Amniotic epithelial cell (primary cell): Measurements from ENCODE around the gene PTTG1IP.
"Not testable (repeated sequence)": the region's sequence is repeated elsewhere in the genome, so short reads cannot be mapped to it uniquely, and the experiment has no call there.

Experiments
- DNase-seq: peaks from one replicate; pipeline ENCODE4 v3.0.0-alpha.2; 2010; ENCODE audit warnings: low read depth

Gene PTTG1IP, protein sequence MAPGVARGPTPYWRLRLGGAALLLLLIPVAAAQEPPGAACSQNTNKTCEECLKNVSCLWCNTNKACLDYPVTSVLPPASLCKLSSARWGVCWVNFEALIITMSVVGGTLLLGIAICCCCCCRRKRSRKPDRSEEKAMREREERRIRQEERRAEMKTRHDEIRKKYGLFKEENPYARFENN

DNA sequence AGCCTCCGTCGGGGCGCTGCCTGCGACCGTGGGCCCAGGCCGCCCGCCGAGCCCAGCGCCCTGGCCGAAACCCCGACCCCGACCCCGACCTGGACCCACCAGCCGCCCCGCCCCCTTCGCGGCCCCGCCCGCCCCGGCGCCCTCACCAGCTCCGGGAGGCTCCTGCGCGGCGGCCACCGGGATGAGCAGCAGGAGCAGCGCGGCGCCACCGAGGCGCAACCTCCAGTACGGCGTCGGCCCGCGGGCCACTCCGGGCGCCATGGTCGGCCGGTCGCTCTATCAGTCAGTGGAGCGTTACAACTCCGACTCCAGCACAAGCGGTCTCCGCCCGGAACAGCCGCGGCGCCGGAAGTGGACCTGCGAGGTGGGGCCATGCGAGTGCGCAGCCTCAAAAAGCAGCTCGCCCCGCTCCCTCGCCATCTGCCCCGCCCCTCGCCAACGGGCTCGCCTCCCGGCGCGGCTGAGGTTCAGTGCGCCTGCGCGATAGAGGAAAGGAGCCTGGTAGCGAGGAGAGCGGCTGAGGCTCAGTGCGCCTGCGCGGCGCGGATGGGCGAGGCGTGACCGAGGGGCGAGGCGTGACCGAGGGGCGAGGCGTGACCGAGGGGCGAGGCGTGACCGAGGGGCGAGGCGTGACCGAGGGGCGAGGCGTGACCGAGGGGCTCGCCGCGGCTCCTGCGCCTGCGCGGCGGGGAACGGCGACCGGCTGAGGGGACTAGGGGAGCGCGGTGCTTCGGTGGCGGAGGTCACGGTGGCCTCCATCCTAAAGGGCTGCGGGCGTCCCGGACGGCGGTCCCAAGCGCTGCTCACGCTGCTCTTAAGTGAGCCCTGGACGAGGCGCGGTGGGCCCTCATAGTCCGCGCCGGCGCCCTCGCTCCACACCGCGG, at the start of gene PTTG1IP:
PTTG1IP (minus strand) TSS at position 335 of the 884 bp plus-strand sequence; CDS start at position 261, 74 bp downstream.
- peak; percentile 90 for DNase-seq

DNA sequence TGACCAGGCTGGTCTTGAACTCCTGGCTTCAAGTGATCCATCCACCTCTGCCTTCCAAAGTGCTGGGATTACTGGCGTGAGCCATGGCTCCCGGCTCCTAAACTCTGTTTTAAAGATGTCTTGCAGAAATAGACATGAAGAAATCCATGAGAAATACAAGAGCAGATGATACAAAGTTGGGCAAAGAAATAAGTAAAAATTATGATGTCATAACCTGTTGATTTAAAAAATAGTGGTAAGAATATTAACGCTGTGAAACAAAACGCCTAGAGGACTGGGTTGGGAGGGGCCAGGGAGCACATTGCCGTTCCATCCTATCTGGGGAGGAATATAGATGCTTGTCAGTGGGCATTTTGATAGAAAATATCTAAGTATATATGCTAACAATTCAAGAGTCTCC, 48.4 kb upstream of the PTTG1IP start:
- DNase-seq: no peak

DNA sequence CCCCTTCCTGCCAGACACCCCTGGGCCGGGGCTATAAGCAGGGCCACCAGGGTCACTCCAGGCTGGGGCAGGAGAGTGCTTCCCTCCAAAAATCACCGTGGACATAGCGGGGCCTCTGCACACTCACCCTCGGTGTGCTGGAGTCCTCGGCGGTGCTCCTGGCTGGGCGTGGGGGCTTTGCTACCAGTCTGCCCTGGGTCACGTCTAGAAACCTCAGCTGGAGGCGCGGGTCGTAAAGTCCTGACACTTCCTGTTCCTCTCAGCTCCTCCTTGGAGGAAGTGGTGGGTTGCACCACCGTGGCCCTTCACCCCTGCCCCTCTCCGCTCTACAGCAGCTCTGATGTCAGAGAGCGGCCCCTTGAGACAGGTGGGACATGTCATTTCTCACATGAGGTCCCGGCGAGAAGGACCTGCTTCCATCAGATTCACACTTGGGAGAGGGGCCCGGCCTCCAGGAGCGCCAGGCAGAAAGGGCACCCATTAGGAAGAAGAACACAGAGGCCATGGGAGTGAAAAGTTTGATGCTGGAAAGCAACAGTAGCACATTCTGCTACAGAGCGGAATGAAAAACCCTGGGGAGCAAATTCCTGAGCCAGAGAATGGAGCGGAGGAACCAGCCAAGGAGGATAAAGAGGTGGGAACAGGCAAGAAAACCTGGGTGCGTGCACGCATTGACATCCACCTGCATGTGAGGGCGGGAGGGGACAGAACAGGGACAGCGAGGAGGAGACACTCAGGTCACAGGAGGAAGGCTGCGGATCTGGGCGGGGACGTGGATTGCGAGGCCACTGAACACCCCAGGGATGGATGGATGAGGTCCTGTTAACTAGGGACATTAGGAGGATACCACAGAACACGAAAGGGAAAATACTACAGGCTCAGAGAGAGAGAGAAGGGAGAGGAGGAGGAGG, 47.5 kb upstream of the PTTG1IP start, which contains the start of gene ITGB2:
ITGB2 (minus strand) TSS at position 206 of the 911 bp plus-strand sequence. CDS start 10,117 bp downstream, outside the sequence.
- DNase-seq: no peak

DNA sequence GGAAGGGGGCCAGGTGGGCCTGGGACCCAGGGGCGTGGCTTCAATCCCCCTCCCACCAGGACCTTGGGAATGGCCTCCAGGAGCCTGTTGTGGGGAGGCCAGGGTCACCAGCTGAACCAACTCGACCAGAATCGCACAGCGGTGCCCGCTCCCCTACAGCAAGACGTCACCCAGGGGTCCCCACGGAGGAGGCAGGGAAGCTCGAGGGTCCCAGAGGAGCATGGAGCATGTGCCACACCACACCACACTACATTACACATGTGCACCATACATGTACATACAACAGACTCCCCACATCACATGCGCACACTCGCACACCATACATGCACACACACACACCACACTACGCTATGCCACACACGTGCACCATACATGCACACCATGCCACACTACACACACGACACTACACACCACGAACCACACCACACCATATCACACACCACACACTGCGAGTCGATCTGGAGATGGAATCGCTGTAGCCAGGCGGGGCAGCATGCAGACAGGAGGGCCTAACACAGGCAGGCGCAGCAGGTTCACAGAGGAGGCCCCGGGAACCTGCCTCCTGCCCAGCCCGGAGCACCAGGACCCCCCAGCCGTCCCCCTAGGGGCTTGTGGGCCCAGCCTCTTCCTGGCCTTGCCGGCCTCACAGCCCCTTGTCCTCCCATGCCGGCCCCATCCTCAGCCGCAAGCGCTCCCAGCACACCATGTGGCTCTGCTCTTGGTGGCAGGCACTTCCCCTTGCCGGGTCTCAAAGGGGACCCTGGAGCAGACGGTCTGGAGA, 46.6 kb upstream of the PTTG1IP start:
- DNase-seq: no peak

DNA sequence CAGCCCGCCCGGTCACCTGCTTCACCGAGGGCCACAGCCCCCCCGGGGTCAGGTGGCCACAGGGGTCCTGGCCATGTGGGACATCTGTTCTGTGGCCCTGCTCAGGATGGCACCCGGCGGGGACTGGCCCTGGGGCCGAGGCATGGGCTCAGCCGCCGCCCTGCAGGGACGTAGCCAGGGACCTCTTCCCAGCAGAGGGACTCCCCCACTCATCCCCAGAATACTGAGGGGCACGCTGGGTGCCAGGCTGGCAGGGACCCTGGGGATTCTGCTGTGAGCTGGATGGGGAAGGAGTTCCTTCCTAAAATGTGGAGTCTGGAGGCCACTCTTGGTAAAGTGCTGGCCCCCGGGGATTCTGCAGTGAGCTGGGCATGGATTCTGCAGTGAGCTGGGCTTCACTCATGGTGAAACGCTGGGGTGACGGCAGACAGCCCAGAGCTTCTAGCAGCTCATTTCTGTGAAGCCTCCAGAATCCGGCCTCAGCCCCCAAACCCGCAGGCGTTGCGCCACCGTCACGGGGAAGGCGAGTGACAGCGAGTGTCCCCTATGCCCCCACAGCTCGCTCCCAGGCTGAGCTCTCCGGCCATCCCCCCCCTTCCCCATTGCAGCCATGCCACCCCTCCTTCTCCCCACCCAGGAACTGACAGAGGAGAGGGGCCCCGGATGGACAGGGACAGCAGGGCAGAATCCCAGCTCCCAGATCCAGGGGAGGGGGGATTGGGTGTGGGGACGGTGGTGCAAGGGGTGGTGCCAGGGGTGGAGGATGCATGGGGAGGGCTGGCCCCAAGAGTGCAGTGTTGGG, 45.8 kb upstream of the PTTG1IP start:
- no peak for DNase-seq

DNA sequence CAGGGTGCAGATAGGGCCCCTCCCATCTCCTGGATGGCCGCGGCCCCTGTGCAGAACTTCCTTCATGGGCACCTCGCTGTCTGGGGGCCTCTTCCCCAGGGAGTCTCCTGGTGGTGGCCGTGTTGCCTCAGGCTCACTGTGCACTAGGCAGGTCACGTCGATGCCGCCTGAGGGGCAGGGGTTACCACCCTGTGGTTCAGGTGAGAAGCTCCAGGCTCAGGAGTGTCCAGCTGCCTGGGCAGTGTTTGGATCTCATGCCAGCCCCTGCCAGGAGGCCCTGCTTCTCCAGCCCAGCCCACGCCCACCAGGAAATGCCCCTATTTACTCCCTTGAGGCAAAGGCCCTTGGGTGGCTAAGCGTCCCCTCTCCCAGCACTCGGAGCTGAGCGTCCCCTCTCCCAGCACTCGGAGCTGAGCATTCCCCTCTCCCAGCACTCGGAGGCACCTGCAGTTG, 45.1 kb upstream of the PTTG1IP start:
- no peak for DNase-seq

DNA sequence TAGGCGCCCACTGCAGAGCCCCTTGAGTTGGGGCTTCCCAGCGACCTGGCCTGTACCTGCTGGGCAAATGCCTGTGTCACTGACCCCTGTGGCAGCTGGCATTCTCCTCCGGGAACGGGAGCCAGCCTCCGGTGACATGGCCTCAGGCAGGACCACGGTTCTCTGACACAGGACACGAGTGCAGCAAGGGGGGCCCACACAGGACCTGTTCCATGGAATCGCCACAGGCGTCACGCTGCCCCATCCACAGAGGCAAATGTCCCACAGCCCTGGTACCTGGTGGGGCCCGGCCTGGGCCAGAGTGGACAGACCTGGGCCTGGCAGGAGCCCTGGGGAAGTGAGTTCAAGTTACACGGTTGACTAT, 44.6 kb upstream of the PTTG1IP start:
- DNase-seq: no peak

DNA sequence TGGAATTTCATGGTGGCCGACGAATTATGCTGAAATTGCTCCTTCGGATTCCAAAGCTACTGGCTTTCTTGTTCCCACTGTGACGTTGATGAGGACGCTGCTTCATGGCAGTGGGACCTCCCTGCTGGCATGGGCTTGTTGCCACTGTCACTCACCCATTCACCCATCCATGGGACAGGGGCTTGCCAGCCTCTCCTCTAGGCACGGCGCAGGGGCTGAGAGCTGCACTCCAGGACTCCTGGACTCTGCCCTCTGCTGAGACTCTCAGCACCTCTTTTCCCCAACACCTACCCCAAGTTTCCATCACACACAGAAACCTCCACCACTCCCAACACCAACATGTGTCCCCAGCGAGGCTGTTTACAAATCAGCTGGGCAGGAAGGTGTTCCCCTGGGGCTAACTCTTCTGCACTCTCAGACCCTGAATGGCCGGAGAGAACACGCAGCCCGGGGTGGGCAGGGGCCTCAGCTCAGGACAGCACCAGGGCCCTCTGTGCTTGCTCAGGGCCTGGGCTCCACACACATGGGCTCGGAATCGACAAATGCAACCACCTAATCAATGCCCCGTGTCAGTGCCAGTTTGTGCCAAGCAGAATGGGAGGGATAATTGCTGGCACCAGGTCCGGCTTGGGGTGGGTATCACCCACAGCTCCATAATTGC, 44.1 kb upstream of the PTTG1IP start:
- DNase-seq: no peak

DNA sequence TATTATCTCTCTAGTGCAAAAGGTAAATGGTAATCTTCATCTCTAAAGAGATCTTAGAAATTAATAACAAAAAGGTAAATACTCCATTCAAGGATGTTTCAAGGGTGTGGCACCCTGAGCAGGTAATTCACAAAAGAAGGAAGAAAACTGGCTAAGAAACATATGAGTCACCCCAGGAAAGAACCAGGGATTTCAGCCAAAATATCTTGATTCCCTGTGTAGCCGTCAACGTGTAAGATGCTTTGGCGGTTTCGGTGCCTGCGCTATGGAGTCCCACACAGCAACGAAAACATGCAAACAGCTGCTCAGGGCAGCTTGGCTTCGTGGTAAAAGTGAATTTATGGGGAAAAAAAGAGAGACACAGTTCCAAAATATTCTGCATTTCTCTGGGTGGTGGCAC, 43.5 kb upstream of the PTTG1IP start:
- no peak for DNase-seq

DNA sequence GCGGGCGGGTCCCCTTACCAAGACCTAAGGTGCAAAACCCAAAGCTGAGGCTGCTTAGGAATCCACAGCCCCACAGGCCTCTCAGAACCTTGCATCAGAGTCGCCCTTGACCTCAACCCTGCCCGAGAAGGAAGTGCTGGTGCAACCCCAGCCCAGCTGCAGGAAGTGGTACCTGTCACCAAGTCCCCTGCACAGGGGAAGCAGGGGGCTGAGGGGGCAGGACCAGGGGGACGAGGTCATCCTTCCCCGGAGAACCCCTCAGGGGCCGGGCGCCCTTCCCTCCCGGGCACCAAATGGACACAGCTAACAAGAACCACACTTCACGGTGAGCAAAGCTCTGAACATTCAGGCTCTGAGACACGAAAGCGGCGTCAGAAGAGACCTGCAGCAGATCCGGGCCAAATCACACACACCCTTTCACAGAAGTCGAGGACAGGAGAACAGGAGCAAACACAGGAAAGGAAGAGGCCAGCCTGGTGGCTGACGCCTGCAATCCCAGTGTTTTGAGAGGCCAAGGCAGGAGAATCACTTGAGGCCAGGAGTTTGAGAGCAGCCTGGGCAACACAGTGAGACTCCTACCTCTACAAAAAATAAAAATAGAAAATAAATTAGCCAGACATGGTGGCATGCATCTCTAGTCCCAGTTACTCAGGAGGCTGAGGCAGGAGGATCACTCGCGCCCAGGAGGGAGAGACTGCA, 40.8 kb upstream of the PTTG1IP start:
- no peak for DNase-seq

DNA sequence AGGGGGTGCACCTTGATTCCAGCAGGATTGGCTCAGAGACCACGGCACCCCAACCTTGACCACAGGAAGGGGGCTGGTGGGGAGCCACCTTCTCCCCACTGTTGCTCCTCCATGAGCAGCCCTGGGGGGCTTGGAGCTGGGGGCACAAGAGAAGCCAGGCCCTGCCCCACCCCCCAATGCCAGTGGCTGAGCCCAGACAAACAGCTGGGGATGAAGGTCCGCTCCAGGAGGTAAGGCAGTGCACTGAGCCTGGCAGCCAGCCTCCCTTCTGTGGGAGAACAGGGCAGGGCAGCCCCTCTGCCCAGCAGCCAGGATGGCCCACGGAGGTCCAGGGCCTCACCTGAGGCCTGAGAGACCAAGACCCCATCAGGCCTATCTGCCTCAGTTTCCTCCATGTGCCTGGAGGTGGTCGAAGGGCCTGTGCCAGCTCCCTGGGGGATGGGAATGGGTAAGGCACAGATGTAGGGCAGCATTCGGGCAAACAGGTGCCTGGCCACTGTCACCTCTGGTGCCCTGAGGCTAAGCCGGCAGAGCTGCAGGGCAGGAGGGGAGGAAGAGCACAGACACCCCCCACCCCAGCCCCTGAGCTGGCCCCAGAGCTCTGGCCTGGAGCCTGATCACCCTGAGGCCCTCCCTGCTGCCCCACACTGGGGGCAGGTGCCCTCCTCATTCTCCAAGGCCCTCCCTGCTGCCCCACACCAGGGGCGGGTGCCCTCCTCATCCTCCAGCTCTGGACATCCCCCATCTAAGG, 40.1 kb upstream of the PTTG1IP start:
- no peak for DNase-seq

DNA sequence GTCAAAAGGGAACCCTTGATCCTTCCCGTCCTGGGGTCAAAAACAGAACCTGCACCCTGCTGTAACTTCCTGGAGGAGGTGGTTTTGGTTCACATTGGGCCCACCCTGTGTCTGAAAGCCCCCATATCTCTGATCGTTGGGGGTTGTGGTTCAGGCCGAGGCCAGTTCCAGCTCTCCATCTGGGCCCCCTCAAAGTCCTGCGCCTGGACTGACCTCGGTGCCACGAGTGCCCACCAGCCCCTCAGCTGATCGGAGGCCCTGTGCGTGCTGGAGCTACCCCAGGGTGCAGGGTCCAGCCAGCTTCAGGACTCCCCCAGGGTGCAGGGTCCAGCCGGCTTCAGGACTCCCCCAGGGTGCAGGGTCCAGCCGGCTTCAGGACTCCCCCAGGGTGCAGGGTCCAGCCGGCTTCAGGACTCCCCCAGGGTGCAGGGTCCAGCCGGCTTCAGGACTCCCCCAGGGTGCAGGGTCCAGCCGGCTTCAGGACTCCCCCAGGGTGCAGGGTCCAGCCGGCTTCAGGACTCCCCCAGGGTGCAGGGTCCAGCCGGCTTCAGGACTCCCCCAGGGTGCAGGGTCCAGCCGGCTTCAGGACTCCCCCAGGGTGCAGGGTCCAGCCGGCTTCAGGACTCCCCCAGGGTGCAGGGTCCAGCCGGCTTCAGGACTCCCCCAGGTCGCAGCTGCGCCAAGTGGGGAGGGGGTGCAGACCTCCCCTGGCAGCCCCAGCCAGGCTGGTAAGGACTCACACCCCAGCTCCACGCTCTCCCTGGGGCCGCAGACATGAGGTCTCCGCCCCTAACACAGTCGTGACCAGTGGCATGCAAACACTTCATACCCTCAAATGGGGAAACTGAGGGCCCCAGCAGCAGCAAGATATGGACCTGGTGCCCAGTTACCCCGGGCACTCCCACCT, 39.3 kb upstream of the PTTG1IP start:
- DNase-seq: not testable (repeated sequence)

DNA sequence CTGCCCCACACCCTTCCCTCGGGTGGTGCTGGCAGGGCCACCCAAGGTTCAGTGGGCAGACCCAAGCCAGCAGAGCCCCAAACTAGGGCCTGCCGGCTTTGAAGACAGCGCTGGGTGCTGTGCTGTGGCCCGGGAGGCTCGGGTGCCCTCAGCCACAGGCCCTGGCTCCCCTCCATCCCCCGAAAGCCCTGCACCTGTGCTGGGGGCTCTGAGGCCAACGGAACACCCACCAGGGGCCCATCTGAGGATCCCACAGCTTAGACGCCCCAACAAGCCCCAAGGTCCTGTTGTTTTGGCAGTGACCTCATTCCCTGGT, 38.6 kb upstream of the PTTG1IP start:
- DNase-seq: no peak

DNA sequence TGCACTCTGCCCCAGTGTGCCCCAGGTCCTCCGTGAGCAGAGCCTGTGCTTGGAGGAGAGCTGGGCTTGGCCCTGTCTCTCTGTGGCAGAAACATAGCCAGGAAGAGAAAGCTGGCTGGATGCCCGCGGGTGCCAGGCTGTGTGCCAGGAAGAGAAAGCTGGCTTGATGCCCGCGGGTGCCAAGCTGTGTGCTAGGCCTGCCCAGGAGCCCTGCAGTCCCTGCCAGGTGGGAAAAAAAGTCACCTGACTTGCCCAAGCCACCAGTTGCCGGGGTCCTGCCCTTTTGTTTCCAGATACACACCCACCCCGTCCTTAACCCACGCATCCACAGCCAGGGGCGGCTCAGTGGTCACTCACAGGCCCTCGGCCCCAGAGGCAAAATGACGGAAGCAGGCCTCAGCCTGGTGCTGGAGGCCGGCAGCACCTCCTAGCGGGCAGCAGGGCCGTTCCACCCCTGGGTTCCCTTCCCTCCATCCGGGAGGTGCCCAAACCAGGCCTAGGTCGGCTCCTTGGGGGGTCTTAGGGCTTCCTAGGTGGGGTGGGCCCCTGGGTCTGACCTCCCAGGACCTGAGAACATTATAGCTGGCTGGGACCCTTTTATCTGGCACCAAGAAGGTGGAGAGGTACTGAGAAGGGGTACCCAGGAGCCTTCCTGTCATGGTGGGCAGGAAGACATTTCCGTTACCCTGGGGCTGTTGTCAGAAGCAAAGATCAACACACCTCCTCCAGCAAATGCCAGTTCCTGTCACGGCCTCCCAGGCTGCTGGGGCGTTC, 38.1 kb upstream of the PTTG1IP start:
- DNase-seq: no peak

DNA sequence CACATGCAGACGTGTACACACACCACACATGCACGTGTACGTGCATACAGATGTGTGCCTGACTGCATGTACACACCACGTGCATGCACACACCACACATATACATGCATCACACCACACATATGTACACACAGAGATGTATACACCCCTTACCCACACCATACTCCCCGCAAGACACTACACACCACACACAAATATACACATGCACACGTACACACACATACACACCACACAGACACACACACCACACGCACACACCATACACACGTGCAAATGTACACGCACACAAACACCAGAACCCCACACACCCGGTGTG, 37.5 kb upstream of the PTTG1IP start:
- DNase-seq: no peak

DNA sequence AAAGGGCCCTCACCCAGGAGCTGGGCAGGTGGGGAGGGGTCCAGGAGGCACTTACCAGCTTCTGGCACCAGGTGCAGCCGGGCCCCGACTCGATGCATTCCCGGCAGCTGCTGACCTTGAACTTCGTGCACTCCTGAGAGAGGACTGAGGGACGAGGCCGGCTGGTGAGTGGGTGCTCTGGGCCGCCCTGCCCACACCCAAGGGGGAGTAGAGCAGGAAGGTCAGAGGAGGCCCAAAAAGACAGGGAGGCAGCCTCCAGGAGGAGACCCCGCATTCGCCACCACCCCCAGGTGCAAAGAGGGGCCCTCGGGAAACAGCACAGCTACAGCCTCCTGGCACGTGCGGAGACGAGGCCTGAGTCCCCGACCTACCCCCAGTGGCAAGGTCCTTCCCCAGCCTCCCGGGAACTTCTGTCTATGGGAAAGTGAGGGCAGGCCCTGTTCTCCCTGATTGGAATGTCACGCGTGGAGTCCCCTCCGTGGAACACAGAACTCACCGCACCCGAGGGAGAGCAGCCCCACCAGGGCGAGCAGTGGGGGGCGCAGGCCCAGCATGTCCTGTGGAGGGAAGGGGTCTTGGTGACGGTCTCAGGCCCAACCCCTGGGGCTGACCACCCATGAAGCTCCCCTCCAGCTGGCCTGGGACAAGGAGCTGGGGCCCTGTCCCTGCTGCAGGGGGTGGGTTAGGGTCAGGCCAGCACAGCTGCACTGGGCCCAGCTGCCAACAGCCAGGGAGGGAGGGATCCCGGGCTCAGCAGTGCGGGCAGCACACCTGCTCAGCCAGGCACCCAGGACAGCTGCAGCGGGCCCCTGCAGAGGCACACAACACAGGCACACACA, 37.0 kb upstream of the PTTG1IP start:
- DNase-seq: no peak
